CD4-positive, alpha-beta T cell (primary cell): Measurements from ENCODE around the gene CCR5AS.
"Not testable (repeated sequence)": the region's sequence is repeated elsewhere in the genome, so short reads cannot be mapped to it uniquely, and the experiment has no call there.

Experiments used
- ATAC-seq: fragments of 200-7000 bp; cut with Tn5 transposase; one replicate; pipeline ENCODE4 v1.10.0; 2022; ENCODE audit warnings: mild to moderate bottlenecking; ENCODE audit not compliant: poor library complexity
- CTCF ChIA-PET: fragments of 350-600 bp; sonication (Branson Sonifier 250); formaldehyde crosslinking; loops from one replicate; lab custom pipeline; 2021; ENCODE audit warnings: antibody characterized with exemption, inconsistent platforms; lab: Charles Lee
- POLR2A ChIA-PET: fragments of 350-600 bp; sonication (Branson Sonifier 250); formaldehyde crosslinking; loops from one replicate; lab custom pipeline; 2021; ENCODE audit warnings: antibody characterized with exemption, inconsistent platforms; lab: Charles Lee
- DNase-seq, 14 experiments: peaks; one replicate each; pipeline ENCODE4 v3.0.0-alpha.2; 2013 to 2020; ENCODE audit warnings: mixed read lengths in 2 of 14
- H3K27ac ChIP-seq, 2 donors: one replicate each; pipeline versions ENCODE4 v1.5.1 to v1.7.0; 2013; ENCODE audit warnings: low read length in 2 of 2, low read depth in 1 of 2, mild to moderate bottlenecking in 1 of 2
- H3K27me3 ChIP-seq, 2 experiments: 1 replicate in 1 of 2; 2 replicates in 1 of 2; pipeline versions ENCODE4 v1.6.1 to v1.7.0; 2013; ENCODE audit warnings: low read length in 2 of 2, control low read depth in 1 of 2, mild to moderate bottlenecking in 1 of 2, moderate library complexity in 1 of 2; ENCODE audit not compliant: insufficient read depth in 2 of 2, control insufficient read depth in 1 of 2
- H3K36me3 ChIP-seq: one replicate; pipeline ENCODE4 v1.6.1; 2013; ENCODE audit warnings: low read length, control low read depth; ENCODE audit not compliant: insufficient read depth
- H3K4me1 ChIP-seq: one replicate; pipeline ENCODE4 v1.6.1; 2013; ENCODE audit warnings: low read length, control low read depth; ENCODE audit not compliant: insufficient read depth
- H3K4me3 ChIP-seq: one replicate; pipeline ENCODE4 v1.5.1; 2013; ENCODE audit warnings: mild to moderate bottlenecking, low read length, moderate library complexity
- H3K9me3 ChIP-seq, 2 experiments: 1 replicate in 1 of 2; 2 replicates in 1 of 2; pipeline versions ENCODE4 v1.6.1 to v1.7.0; 2013; ENCODE audit warnings: low read length in 2 of 2, mild to moderate bottlenecking in 2 of 2, control low read depth in 1 of 2, moderate library complexity in 1 of 2; ENCODE audit not compliant: control insufficient read depth in 1 of 2, insufficient read depth in 1 of 2
- H3K27ac Mint-ChIP-seq: one replicate; pipeline ENCODE4 v1.8.0; 2020; ENCODE audit warnings: mixed read lengths
- H3K27me3 Mint-ChIP-seq: one replicate; pipeline ENCODE4 v1.8.0; 2021; ENCODE audit warnings: mixed read lengths
- H3K36me3 Mint-ChIP-seq: one replicate; pipeline ENCODE4 v1.8.0; 2021; ENCODE audit warnings: low read depth, mixed read lengths
- H3K4me1 Mint-ChIP-seq: one replicate; pipeline ENCODE4 v1.8.0; 2021; ENCODE audit warnings: low read depth, mixed read lengths
- H3K4me3 Mint-ChIP-seq: one replicate; pipeline ENCODE4 v1.8.0; 2020; ENCODE audit warnings: mild to moderate bottlenecking, mixed read lengths
- H3K9me3 Mint-ChIP-seq: one replicate; pipeline ENCODE4 v1.8.0; 2020; ENCODE audit warnings: mixed read lengths
- CTCF ChIP-seq: fragments of 200-600 bp; IDR thresholded peaks from one replicate; pipeline ENCODE4 v1.8.0; 2022; ENCODE audit warnings: antibody characterized with exemption, mild to moderate bottlenecking
- intact Hi-C, 2 experiments: fragments of 100-400 bp; cut with DNase I in 1 of 2; cut with micrococcal nuclease in 1 of 2; formaldehyde crosslinking; loops; one replicate each; pipeline versions ENCODE4 v1.15.1 to v1.9.0; 2023 to 2025; cut with DNase I, micrococcal nuclease

The CCR5AS gene

GRCh38 chr3:46393011-46393410 is 13.9 kb downstream of the CCR5AS start:
- Mint-ChIP-seq H3K9me3 (no peaks in the 10 kb centered on the region), H3K4me3 (no peak overlapping the region), H3K27ac (no peak overlapping the region), H3K27me3 (no peaks in the 10 kb centered on the region), H3K36me3 (no peaks in the 10 kb centered on the region), H3K4me1 (no peaks in the 10 kb centered on the region)
- H3K9me3 ChIP-seq, result no peaks in the 10 kb centered on the region
- CTCF ChIA-PET, result no interaction called here
- H3K27me3 ChIP-seq, result no peaks in the 10 kb centered on the region
- intact Hi-C loops, result no loop called here
- no peaks in the 10 kb centered on the region for H3K36me3 ChIP-seq
- H3K4me1 ChIP-seq, result peaks cover 6% of the 10 kb centered on the region
- POLR2A ChIA-PET, result no interaction called here
- DNase-seq (no peak), ATAC-seq (no peak)
- TF ChIP-seq CTCF, result no peak
- no peak overlapping the region for H3K27ac ChIP-seq
- no peak overlapping the region for H3K4me3 ChIP-seq

- H3K27ac ChIP-seq, H3K9me3 Mint-ChIP-seq, DNase-seq, H3K4me1 ChIP-seq, H3K4me3 Mint-ChIP-seq, ATAC-seq, H3K36me3 ChIP-seq, H3K27me3 ChIP-seq, H3K27ac Mint-ChIP-seq, H3K4me3 ChIP-seq, intact Hi-C loops, H3K9me3 ChIP-seq, CTCF ChIA-PET, POLR2A ChIA-PET, H3K27me3 Mint-ChIP-seq, H3K4me1 Mint-ChIP-seq, H3K36me3 Mint-ChIP-seq: not testable (repeated sequence)
Measured at GRCh38 chr3:46391526-46391925, 15.3 kb downstream of the CCR5AS start.

DNA sequence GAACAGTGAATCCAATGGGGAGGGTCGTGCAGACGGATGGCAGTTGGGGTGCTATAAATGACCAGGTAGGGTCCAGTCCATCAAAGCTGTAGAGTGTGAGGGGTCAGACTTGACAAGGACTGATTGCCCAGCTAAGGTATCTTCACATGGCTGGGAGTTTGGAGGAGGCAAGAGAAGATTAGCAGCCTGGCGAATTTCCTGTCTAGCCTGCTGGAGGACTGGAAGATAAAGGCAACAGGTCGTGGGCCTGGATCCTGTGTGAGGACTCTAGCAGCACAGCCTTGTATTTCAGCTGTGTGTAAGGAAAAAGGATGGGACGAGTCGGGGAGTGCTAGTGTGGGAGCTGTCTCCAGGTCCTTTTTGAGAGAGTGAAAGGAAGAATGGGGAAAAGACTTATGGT is 17.6 kb downstream of the CCR5AS start:
- H3K4me3 Mint-ChIP-seq, result no peak overlapping the region
- no peaks in the 10 kb centered on the region for H3K36me3 Mint-ChIP-seq
- H3K9me3 Mint-ChIP-seq, result no peaks in the 10 kb centered on the region
- peaks cover 6% of the 10 kb centered on the region for H3K27me3 Mint-ChIP-seq
- intact Hi-C loops, result no loop called here
- Histone ChIP-seq H3K4me1 (no peaks in the 10 kb centered on the region), H3K9me3 (no peaks in the 10 kb centered on the region), H3K36me3 (no peaks in the 10 kb centered on the region), H3K27me3 (no peaks in the 10 kb centered on the region), H3K4me3 (no peak overlapping the region), H3K27ac (no peak overlapping the region)
- DNase-seq, result no peak
- no peak overlapping the region for H3K27ac Mint-ChIP-seq
- ChIA-PET CTCF (no interaction called here), POLR2A (no interaction called here)
- H3K4me1 Mint-ChIP-seq, result no peaks in the 10 kb centered on the region
- no peak for TF ChIP-seq CTCF
- no peak for ATAC-seq

- H3K27me3 Mint-ChIP-seq, intact Hi-C loops, H3K9me3 ChIP-seq, H3K9me3 Mint-ChIP-seq, DNase-seq, H3K27ac Mint-ChIP-seq, H3K36me3 ChIP-seq, H3K36me3 Mint-ChIP-seq, H3K27me3 ChIP-seq, CTCF ChIA-PET, H3K27ac ChIP-seq, ATAC-seq, H3K4me3 ChIP-seq, H3K4me1 Mint-ChIP-seq, H3K4me1 ChIP-seq, POLR2A ChIA-PET, H3K4me3 Mint-ChIP-seq: not testable (repeated sequence)
Measured at GRCh38 chr3:46388847-46389246, 18.0 kb downstream of the CCR5AS start.
